ENCODE measurements around the gene KCTD5. TPM values are rescaled to one million over a fixed set of nuclear protein-coding genes. Genes with fewer than 3 reads are reported as not detected.
"Not testable (repeated sequence)": the region's sequence is repeated elsewhere in the genome, so short reads cannot be mapped to it uniquely, and the experiment has no call there.

The KCTD5 gene
- total and polyA plus RNA-seq, 2 of the 8 experiments (the other 6 are each of a cell fraction or from before 2014, with no cell fraction given): 26.6 to 31.8 TPM

GRCh38 chr16:2680360-2680759, 2.0 kb upstream of the KCTD5 start:
- H3K27ac ChIP-seq (ENCODE audit: low read depth, low read length); H2BK120ac ChIP-seq (replicated peaks; ENCODE audit: low read depth, low read length); H3K18ac ChIP-seq (ENCODE audit: extremely low read depth, low read length); H2BK12ac ChIP-seq (ENCODE audit: low read depth, low read length); H3K79me1 ChIP-seq (ENCODE audit: low read depth, low read length); H3K56ac ChIP-seq (replicated peaks; ENCODE audit: insufficient read length, low read depth, low read length); H4K8ac ChIP-seq (ENCODE audit: extremely low read depth, insufficient read depth, low read length); H2BK5ac ChIP-seq (ENCODE audit: low read depth, low read length); H3K23me2 ChIP-seq (ENCODE audit: low read depth, low read length); FAIRE-seq; H3K27me3 ChIP-seq (replicated peaks in 1 of 4; ENCODE audit: control insufficient read depth in 3 of 4, extremely low read depth in 1 of 4, insufficient read depth in 3 of 4, low read length in 3 of 4); H2AK5ac ChIP-seq (ENCODE audit: low read depth, low read length); H3K23ac ChIP-seq (ENCODE audit: insufficient read length); H3K14ac ChIP-seq (ENCODE audit: insufficient read length); DNase-seq (ENCODE audit: low read depth in 1 of 2, low spot score in 2 of 2); H4K5ac ChIP-seq (ENCODE audit: insufficient read length, low read depth, low read length); H2BK15ac ChIP-seq (ENCODE audit: low read length); CTCF ChIA-PET (ENCODE audit: partially characterized antibody); H3K4me2 ChIP-seq (ENCODE audit: insufficient read depth in 1 of 2, low read depth in 2 of 2, low read length in 2 of 2); H3K9me3 ChIP-seq (ENCODE audit: insufficient read depth in 2 of 2, low read depth in 1 of 2, low read length in 1 of 2); H3K9ac ChIP-seq (replicated peaks in 1 of 4; ENCODE audit: extremely low read depth in 1 of 4, low read depth in 3 of 4, low read length in 3 of 4); H3K4ac ChIP-seq (replicated peaks; ENCODE audit: insufficient read length, low read depth, low read length); H2BK20ac ChIP-seq (ENCODE audit: low read length); H3K4me1 ChIP-seq (replicated peaks in 1 of 4; ENCODE audit: control insufficient read depth in 3 of 4, insufficient read depth in 4 of 4, low read length in 3 of 4); POLR2A ChIA-PET (ENCODE audit: partially characterized antibody); H4K91ac ChIP-seq (replicated peaks; ENCODE audit: insufficient read length, low read length); H3K36me3 ChIP-seq (ENCODE audit: control insufficient read depth in 2 of 4, insufficient read depth in 4 of 4, low read length in 3 of 4); H4K20me1 ChIP-seq (replicated peaks in 1 of 2; ENCODE audit: control insufficient read depth in 1 of 2, insufficient read depth in 2 of 2, low read length in 2 of 2); H3K4me3 ChIP-seq (ENCODE audit: extremely low read depth in 1 of 4, insufficient read depth in 2 of 4, low read depth in 3 of 4, low read length in 4 of 4); H2AFZ ChIP-seq (ENCODE audit: low read length): not testable (repeated sequence)
- 95% methylated on average over 6 of the region's 8 CpGs; no CpG with 5 or more reads in 1 of the 2 experiments for WGBS, 2 experiments (ENCODE audit: extremely low coverage in 1 of 2, insufficient coverage in 1 of 2, insufficient read length in 1 of 2, insufficient replicate concordance in 2 of 2, low coverage in 1 of 2, low lambda C conversion rate in 2 of 2, missing lambda C conversion rate in 1 of 2)
- peaks cover 0 to 19% of the 10 kb centered on the region in 2 experiments; a peak in 2 of 4 replicates for H3K79me2 ChIP-seq (ENCODE audit: control insufficient read depth in 1 of 2, insufficient read depth in 2 of 2, low read length in 2 of 2)

- H3K23ac ChIP-seq (ENCODE audit: insufficient read length); H3K18ac ChIP-seq (ENCODE audit: extremely low read depth, low read length); H3K4me1 ChIP-seq (replicated peaks in 1 of 4; ENCODE audit: control insufficient read depth in 3 of 4, insufficient read depth in 4 of 4, low read length in 3 of 4); DNase-seq (ENCODE audit: low read depth in 1 of 2, low spot score in 2 of 2); H3K27me3 ChIP-seq (replicated peaks in 1 of 4; ENCODE audit: control insufficient read depth in 3 of 4, extremely low read depth in 1 of 4, insufficient read depth in 3 of 4, low read length in 3 of 4); H4K91ac ChIP-seq (replicated peaks; ENCODE audit: insufficient read length, low read length); H3K56ac ChIP-seq (replicated peaks; ENCODE audit: insufficient read length, low read depth, low read length); H4K5ac ChIP-seq (ENCODE audit: insufficient read length, low read depth, low read length); H2BK20ac ChIP-seq (ENCODE audit: low read length); H2BK12ac ChIP-seq (ENCODE audit: low read depth, low read length); H2BK15ac ChIP-seq (ENCODE audit: low read length); CTCF ChIA-PET (ENCODE audit: partially characterized antibody); H3K9me3 ChIP-seq (ENCODE audit: insufficient read depth in 2 of 2, low read depth in 1 of 2, low read length in 1 of 2); H2BK120ac ChIP-seq (replicated peaks; ENCODE audit: low read depth, low read length); H2AK5ac ChIP-seq (ENCODE audit: low read depth, low read length); H2AFZ ChIP-seq (ENCODE audit: low read length); H3K36me3 ChIP-seq (ENCODE audit: control insufficient read depth in 2 of 4, insufficient read depth in 4 of 4, low read length in 3 of 4); H3K14ac ChIP-seq (ENCODE audit: insufficient read length); H3K23me2 ChIP-seq (ENCODE audit: low read depth, low read length); H3K4ac ChIP-seq (replicated peaks; ENCODE audit: insufficient read length, low read depth, low read length); FAIRE-seq: not testable (repeated sequence)
- H3K79me1 ChIP-seq (ENCODE audit: low read depth, low read length): peaks cover 12% of the 10 kb centered on the region; the same call in 1 of the 2 replicates
- peaks cover 0 to 11% of the 10 kb centered on the region in 2 experiments for H4K20me1 ChIP-seq (replicated peaks in 1 of 2; ENCODE audit: control insufficient read depth in 1 of 2, insufficient read depth in 2 of 2, low read length in 2 of 2)
- 0 out of 2 replicates have a peak overlapping the region, but pooled peaks have one; percentile 49 for H3K27ac ChIP-seq (ENCODE audit: low read depth, low read length)
- H4K8ac ChIP-seq (ENCODE audit: extremely low read depth, insufficient read depth, low read length): peak overlapping the region; percentile 95; the same call in 1 of the 2 replicates
- peak overlapping the region; percentile 68 to 81 for H3K4me2 ChIP-seq (ENCODE audit: insufficient read depth in 1 of 2, low read depth in 2 of 2, low read length in 2 of 2)
- H3K79me2 ChIP-seq (ENCODE audit: control insufficient read depth in 1 of 2, insufficient read depth in 2 of 2, low read length in 2 of 2): peaks cover 0 to 32% of the 10 kb centered on the region in 2 experiments; a peak in 3 of 4 replicates
- peak overlapping the region; percentile 66; the same call in 1 of the 2 replicates for H2BK5ac ChIP-seq (ENCODE audit: low read depth, low read length)
- 24% methylated on average over 13 of the region's 13 CpGs; no CpG with 5 or more reads in 1 of the 2 experiments for WGBS, 2 experiments (ENCODE audit: extremely low coverage in 1 of 2, insufficient coverage in 1 of 2, insufficient read length in 1 of 2, insufficient replicate concordance in 2 of 2, low coverage in 1 of 2, low lambda C conversion rate in 2 of 2, missing lambda C conversion rate in 1 of 2)
- peak overlapping the region; percentile 80 to 93 (median 85) for H3K9ac ChIP-seq (replicated peaks in 1 of 4; ENCODE audit: extremely low read depth in 1 of 4, low read depth in 3 of 4, low read length in 3 of 4)
- H3K4me3 ChIP-seq (ENCODE audit: extremely low read depth in 1 of 4, insufficient read depth in 2 of 4, low read depth in 3 of 4, low read length in 4 of 4): peak overlapping the region; percentile 86 to 95 (median 93)
- POLR2A ChIA-PET (ENCODE audit: partially characterized antibody): interaction anchor here (1.0 to 2.5 kb wide), 10 partner anchors 9 to 229 kb away, joined by 3 to 17 read pairs (median 5); partner anchors contain the start of gene FLYWCH1
Observed at GRCh38 chr16:2683041-2683440, 718 bp downstream of the KCTD5 start.
